Epidermal melanocyte (primary cell): ENCODE results near the gene ZBED4.

ENCODE experiments used
- DNase-seq: peaks from one replicate; pipeline ENCODE4 v3.0.0; 2011; ENCODE audit warnings: low spot score; ENCODE audit not compliant: insufficient read length

Gene ZBED4

GRCh38 chr22:49918911-49919881 is 65.6 kb downstream of the ZBED4 start:
- DNase-seq, result no peak

GRCh38 chr22:49920859-49921258 is 67.2 kb downstream of the ZBED4 start:
- no peak for DNase-seq

GRCh38 chr22:49921508-49922278 is 68.0 kb downstream of the ZBED4 start:
- DNase-seq, result no peak

DNA sequence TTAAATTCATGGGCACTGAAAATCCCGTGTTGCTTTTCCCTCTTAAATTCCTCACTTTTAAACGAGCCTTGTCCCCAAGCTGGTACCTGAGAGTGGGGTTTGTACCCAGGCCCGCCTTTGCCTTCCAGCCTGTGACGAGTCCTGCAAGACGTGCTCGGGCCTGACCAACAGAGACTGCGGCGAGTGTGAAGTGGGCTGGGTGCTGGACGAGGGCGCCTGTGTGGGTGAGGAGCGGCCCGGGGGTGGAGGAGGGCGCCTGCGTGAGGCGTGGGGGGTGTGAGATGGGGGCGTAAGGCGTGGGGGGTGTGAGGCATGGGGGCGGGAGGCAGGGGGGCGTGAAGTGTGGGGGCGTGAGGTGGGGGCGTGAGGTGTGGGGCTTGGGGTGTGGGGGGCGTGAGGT is 68.8 kb downstream of the ZBED4 start:
- DNase-seq, result no peak

DNA sequence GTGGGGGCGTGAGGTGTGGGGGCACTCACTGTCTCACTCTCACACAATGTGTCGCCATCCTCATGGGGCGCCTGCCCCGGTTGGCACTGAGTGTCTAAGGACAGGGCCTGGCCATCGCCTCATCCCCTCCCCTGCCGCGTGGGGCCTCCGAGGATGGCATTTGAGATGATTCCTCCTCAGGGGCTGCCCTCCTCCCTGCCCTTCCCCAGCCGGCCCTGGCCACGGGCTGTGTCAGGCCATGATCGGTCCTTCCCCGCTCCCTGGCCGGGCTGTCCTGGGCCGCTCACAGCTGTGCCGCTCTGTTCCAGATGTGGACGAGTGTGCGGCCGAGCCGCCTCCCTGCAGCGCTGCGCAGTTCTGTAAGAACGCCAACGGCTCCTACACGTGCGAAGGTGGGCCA is 69.3 kb downstream of the ZBED4 start:
- DNase-seq, result no peak

DNA sequence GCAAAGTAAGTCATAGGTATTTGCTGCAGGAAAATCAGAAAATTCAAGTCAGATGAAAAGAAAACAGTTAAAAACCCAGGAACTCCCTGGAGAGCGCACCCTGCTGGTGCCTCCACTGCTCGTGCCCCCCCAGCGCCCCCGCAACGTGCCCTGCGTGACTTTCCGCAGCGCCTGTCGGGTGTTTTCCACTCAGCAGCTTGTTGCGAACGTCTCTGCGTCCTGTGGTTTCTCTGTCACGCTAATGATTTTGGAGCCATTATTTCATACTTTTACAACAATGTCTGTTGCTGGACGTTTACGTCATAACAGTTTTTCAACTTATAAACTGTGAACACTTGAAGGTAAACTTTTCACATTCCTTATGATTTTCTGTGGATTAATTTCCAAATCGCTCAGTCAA is 69.8 kb downstream of the ZBED4 start:
- DNase-seq, result no peak

GRCh38 chr22:49924113-49924833 is 70.6 kb downstream of the ZBED4 start:
- DNase-seq, result no peak

- no peak for DNase-seq
Measured at GRCh38 chr22:49925525-49926128, 72.0 kb downstream of the ZBED4 start.

DNA sequence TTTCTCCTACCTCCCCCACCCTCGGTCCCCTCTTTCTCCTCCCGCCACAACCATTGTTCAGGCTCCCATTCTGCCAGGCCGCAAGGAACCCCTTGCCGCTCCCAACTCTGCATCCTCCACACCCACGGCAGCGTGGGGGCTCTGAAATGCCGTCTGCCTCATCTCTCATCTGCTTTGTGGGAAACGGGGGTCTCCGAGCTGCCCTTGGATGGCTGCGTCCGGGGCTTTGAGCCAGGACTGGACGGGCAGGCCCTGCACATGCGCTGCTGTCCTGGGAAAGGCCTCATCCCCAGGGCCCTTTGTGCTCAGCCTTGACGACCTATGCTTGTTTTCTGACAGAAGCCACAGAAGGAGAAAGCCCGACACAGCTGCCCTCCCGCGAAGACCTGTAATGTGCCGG is 73.3 kb downstream of the ZBED4 start:
- DNase-seq, result no peak

DNA sequence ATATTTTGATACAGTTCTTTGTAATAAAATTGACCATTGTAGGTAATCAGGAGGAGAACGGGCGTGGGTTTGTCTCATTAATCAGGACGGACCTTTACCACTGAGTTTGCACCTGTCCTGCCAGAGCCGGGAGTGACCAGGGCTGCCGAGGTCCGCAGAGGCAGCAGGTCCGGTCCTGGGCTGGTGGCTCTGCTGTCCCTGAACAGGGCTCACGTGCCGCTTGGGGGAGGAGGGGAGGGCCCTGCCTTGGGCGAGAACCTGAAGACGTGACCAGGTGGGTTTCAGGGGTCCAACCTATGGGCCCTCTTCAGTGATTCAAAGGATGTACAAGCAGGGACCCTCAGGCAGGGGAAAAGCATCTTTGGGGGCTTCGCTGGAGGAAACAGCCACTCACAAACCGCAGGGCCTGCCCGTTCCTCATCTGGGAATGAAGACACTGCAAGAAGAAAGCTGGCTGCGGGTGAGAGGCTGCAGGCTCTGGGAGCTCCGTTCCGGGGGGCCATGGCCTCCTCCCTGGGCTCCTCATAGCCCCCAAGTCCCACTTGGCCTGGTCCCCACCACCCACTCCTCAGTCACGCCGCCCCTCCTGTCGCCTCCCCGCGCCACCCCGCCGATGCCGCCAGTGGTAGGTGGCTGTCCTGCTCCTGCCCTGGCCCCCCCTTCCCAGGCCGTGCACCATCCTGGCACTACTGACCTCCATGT is 74.0 kb downstream of the ZBED4 start:
- DNase-seq, result no peak

DNA sequence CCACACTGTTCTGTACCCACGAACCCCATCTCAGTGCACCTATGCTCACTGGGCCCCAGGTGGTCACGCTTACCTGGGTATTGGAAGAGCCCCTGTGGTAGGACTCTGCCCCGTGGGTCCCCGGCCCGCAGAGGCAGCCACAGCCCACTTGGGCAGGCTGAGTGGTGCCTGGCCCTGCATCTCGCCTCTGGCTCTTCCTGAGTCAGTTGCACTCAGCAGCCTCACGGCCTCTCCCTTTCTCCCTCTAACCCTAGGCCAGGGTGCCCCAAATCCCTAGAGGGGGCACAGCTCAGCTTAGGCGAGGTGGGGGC is 74.5 kb downstream of the ZBED4 start:
- DNase-seq, result no peak

DNA sequence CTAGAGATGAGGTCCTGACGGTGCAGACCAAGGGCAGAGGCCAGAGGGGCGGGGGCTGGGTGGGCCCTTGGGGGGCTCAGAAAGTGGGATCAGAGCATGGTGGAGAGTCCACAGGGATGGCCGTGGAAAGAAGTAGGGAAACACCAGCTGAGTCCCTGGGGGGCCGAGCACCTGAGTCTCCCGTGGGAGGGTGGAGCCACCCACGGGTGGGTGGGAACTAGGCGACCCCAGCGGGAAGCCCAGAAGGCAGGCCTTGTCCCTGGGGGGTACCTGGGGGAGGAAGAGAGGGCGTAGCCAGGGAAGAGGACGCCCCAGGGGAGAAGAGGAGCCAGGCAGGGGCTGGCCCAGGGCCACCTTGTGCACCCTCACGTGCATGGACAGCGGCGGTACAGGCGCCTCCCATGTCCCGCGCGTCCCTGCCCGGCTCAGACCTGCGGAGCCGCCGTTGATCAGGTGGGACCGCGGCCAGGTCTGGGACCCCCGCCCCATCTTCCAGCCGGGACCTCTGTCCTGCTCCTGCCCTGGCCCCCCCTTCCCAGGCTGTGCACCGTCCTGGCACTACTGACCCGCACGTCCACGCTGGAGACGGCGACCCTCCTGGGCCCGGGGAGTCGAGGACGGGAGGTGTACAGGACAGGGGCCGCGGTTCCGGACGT is 75.0 kb downstream of the ZBED4 start:
- no peak for DNase-seq

DNA sequence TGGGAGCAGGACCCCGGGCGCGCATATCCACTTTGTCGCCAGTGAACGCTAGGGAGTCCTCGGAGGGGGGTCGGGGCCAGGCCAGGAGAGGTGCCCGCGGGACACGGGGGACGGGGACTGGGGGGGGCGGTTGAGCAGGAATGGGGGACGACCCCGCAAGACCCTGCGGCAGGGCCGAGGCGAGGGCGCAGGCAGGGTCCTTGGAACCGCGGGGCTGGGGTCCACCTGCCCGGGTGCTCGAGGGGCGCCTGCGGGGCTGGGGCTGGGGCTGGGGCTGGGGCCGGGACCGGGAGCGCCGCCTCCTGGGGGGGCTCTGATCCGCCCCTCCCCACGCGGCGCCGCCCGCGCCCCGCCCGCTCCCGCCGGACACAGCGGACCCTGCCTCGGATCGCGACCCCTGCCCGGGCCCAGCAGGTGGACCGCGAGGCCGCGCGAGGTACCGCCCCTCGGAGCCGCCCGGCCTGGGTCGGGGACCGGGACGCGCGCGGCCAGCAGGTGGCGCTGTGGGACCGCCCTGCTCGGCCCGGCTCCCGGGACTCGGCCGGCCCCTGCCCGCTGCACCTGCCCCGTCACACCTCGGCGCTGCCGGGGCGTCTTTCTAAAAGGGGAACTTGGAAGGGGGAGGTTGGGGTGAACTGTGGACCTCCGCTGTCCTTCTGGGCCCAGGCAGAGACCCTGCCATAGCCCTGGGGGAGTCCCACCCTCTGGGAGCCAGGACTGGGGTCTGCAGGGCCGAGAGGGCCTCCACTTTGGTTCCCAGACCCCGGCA is 75.8 kb downstream of the ZBED4 start:
- peak; percentile 75 for DNase-seq

GRCh38 chr22:49929994-49930575 is 76.4 kb downstream of the ZBED4 start:
- no peak for DNase-seq

GRCh38 chr22:49930596-49931412 is 77.2 kb downstream of the ZBED4 start:
- no peak for DNase-seq

DNA sequence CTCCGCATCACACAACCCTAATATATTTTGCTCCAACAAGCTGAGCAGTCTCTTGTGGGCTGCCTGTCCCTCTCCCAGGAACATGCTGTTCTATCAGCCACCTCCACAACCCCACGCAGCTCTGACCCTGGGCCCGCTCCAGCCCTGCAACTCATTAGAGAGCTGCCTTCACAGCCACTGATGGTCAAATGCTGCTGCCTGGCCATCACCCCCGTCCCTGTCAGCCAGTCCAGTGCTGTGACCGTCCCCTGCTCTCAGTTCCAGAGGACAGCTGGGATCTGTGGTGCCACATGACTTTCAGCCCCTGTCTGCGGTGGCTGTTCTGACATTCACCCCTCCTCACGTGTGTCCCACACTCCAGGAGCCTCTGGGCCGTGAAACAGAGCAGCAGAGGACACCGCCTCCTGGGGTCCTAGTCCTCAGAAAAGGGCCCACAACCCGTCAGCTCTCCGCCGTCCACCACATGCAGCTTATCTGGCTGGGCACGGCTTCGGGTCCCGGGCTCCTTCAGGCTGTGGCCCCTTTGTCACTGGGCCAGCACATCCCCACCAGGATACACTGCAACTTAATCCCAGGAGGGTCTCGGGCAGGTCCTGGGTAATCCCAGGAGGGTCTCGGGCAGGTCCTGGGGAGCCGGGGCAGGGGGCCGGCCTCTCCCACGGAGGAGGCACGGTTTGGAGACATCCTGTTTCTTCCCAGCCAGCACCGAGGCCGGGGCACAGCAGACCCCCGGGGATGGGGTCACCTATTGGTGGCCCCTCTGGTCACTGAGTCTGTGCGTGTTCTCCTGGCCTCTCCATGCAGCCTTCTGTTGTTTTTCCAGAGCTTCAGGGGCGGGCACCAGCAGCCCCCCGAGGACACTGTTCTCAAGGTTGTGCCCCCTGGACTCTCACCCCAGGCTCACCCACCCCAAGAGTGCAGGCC is 79.9 kb downstream of the ZBED4 start:
- no peak for DNase-seq

GRCh38 chr22:49934160-49934890 is 80.7 kb downstream of the ZBED4 start:
- DNase-seq, result no peak
